H9 (cell line): ENCODE measurements around the gene CPNE2. TPM values are rescaled to one million over a fixed set of nuclear protein-coding genes. Genes with fewer than 3 reads are reported as not detected.

ENCODE experiments used
- DNase-seq: peaks from one replicate; pipeline ENCODE4 v3.0.0-alpha.2; 2017
- H2AFZ ChIP-seq: one replicate; pipeline ENCODE4 v1.6.1; 2013; ENCODE audit warnings: mild to moderate bottlenecking, low read length, control low read depth, moderate library complexity
- H2AK5ac ChIP-seq: 2 replicates; pipeline ENCODE4 v1.6.1; 2013; ENCODE audit warnings: low read length, control low read depth, mixed read lengths; ENCODE audit not compliant: insufficient read length
- H2BK120ac ChIP-seq: one replicate; pipeline ENCODE4 v1.6.1; 2013; ENCODE audit warnings: low read depth, mild to moderate bottlenecking, low read length, control low read depth, inconsistent platforms; ENCODE audit not compliant: poor library complexity, severe bottlenecking
- H2BK12ac ChIP-seq: 2 replicates; pipeline ENCODE4 v1.6.1; 2013; ENCODE audit warnings: low read length, control low read depth, mixed read lengths, low read depth; ENCODE audit not compliant: insufficient read length
- H2BK15ac ChIP-seq: 2 replicates; pipeline ENCODE4 v1.6.1; 2013; ENCODE audit warnings: low read depth, low read length, control low read depth
- H2BK20ac ChIP-seq: one replicate; pipeline ENCODE4 v1.6.1; 2013; ENCODE audit warnings: low read depth, mild to moderate bottlenecking, low read length, control low read depth, inconsistent platforms; ENCODE audit not compliant: poor library complexity, severe bottlenecking
- H2BK5ac ChIP-seq: 2 replicates; pipeline ENCODE4 v1.6.1; 2013; ENCODE audit warnings: low read length, control low read depth, mixed read lengths; ENCODE audit not compliant: insufficient read length
- H3K14ac ChIP-seq: 2 replicates; pipeline ENCODE4 v1.6.1; 2013; ENCODE audit warnings: low read length, control low read depth; ENCODE audit not compliant: insufficient read depth
- H3K18ac ChIP-seq: 2 replicates; pipeline ENCODE4 v1.6.1; 2013; ENCODE audit warnings: low read depth, mild to moderate bottlenecking, mixed read lengths, low read length, control low read depth; ENCODE audit not compliant: insufficient read length
- H3K23ac ChIP-seq: 2 replicates; pipeline ENCODE4 v1.6.1; 2013; ENCODE audit warnings: low read length, control low read depth, mixed read lengths, low read depth; ENCODE audit not compliant: insufficient read length
- H3K23me2 ChIP-seq: 2 replicates; pipeline ENCODE4 v1.6.1; 2013; ENCODE audit warnings: low read depth, mild to moderate bottlenecking, mixed read lengths, low read length, control low read depth; ENCODE audit not compliant: insufficient read length, poor library complexity, severe bottlenecking
- H3K27ac ChIP-seq: 2 replicates; pipeline ENCODE4 v1.5.1; 2013; ENCODE audit warnings: low read length, control low read depth, mixed read lengths, low read depth; ENCODE audit not compliant: insufficient read length
- H3K27me3 ChIP-seq: 2 replicates; pipeline ENCODE4 v1.6.1; 2013; ENCODE audit warnings: low read length, control low read depth, inconsistent platforms; ENCODE audit not compliant: insufficient read depth
- H3K4ac ChIP-seq: 2 replicates; pipeline ENCODE4 v1.6.1; 2013; ENCODE audit warnings: low read depth, mild to moderate bottlenecking, control low read depth, inconsistent platforms, low read length, moderate library complexity
- H3K4me1 ChIP-seq: 2 replicates; pipeline ENCODE4 v1.6.1; 2013; ENCODE audit warnings: low read length, control low read depth, inconsistent platforms; ENCODE audit not compliant: insufficient read depth
- H3K4me2 ChIP-seq: 2 replicates; pipeline ENCODE4 v1.6.1; 2013; ENCODE audit warnings: low read length, control low read depth, mixed read lengths; ENCODE audit not compliant: insufficient read length, insufficient read depth
- H3K56ac ChIP-seq: 2 replicates; pipeline ENCODE4 v1.6.1; 2013; ENCODE audit warnings: low read depth, mild to moderate bottlenecking, mixed read lengths, low read length, control low read depth; ENCODE audit not compliant: insufficient read length
- H3K79me1 ChIP-seq: 2 replicates; pipeline ENCODE4 v1.6.1; 2013; ENCODE audit warnings: low read depth, mild to moderate bottlenecking, moderate library complexity, low read length, control low read depth, inconsistent platforms; ENCODE audit not compliant: insufficient read depth, poor library complexity, severe bottlenecking
- H3K79me2 ChIP-seq: 2 replicates; pipeline ENCODE4 v1.6.1; 2013; ENCODE audit warnings: low read length, control low read depth, inconsistent platforms; ENCODE audit not compliant: insufficient read depth
- H3K9ac ChIP-seq: 2 replicates; pipeline ENCODE4 v1.6.1; 2013; ENCODE audit warnings: low read length, control low read depth, mixed read lengths; ENCODE audit not compliant: insufficient read length; ENCODE audit errors: extremely low read depth
- H3K9me3 ChIP-seq: one replicate; pipeline ENCODE4 v1.6.1; 2013; ENCODE audit warnings: low read depth, low read length, inconsistent platforms; ENCODE audit not compliant: control insufficient read depth
- H3T11ph ChIP-seq: one replicate; pipeline ENCODE4 v1.6.1; 2013; ENCODE audit warnings: mild to moderate bottlenecking, low read length, control low read depth, inconsistent platforms
- H4K20me1 ChIP-seq: one replicate; pipeline ENCODE4 v1.6.1; 2013; ENCODE audit not compliant: control insufficient read depth, insufficient read length, insufficient read depth
- H4K5ac ChIP-seq: 2 replicates; pipeline ENCODE4 v1.6.1; 2013; ENCODE audit warnings: low read depth, mild to moderate bottlenecking, mixed read lengths, low read length, control low read depth; ENCODE audit not compliant: insufficient read length
- H4K8ac ChIP-seq: replicated peaks from 2 replicates; pipeline ENCODE4 v1.6.1; 2013; ENCODE audit warnings: low read length, control low read depth, mixed read lengths, low read depth; ENCODE audit not compliant: insufficient read length
- H4K91ac ChIP-seq: 2 replicates; pipeline ENCODE4 v1.6.1; 2013; ENCODE audit warnings: low read depth, mild to moderate bottlenecking, moderate library complexity, mixed read lengths, low read length, control low read depth; ENCODE audit not compliant: insufficient read length
- H3K27ac Mint-ChIP-seq, 3 experiments: 2 replicates in 2 of 3; 3 replicates in 1 of 3; pipeline ENCODE4 v1.8.0; 2020 to 2021; ENCODE audit warnings: mixed read lengths in 3 of 3, mild to moderate bottlenecking in 1 of 3, moderate library complexity in 1 of 3
- H3K27me3 Mint-ChIP-seq: 2 replicates; pipeline ENCODE4 v1.8.0; 2021; ENCODE audit warnings: low read depth, mild to moderate bottlenecking, moderate library complexity, mixed read lengths
- H3K36me3 Mint-ChIP-seq, 3 experiments: 2 replicates in 2 of 3; 3 replicates in 1 of 3; pipeline ENCODE4 v1.8.0; 2020 to 2021; ENCODE audit warnings: low read depth in 3 of 3, mixed read lengths in 3 of 3; ENCODE audit not compliant: insufficient read depth in 1 of 3
- H3K4me1 Mint-ChIP-seq, 2 experiments: 2 replicates each; pipeline ENCODE4 v1.8.0; 2020; ENCODE audit warnings: mixed read lengths in 2 of 2
- H3K4me3 Mint-ChIP-seq, 2 experiments: 2 replicates in 1 of 2; 3 replicates in 1 of 2; pipeline ENCODE4 v1.8.0; 2020 to 2021; ENCODE audit warnings: mild to moderate bottlenecking in 2 of 2, mixed read lengths in 2 of 2, moderate library complexity in 1 of 2
- H3K9me3 Mint-ChIP-seq, 2 experiments: 2 replicates in 1 of 2; 3 replicates in 1 of 2; pipeline ENCODE4 v1.8.0; 2020; ENCODE audit warnings: mild to moderate bottlenecking in 2 of 2, mixed read lengths in 2 of 2, moderate library complexity in 1 of 2
- WGBS: extraction: QIAGEN DNeasy Blood & Tissue Kit; methylation state at CpG from one replicate; pipeline ENCODE4 v1.1.7; 2013; ENCODE audit warnings: missing lambda C conversion rate, low lambda C conversion rate, mixed read lengths; ENCODE audit not compliant: insufficient read length; ENCODE audit errors: extremely low coverage; 5-methylcytosine and 5-hydroxymethylcytosine counted together
- total RNA-seq: library from RNA; stranded (reverse); gene quantifications from 2 replicates; pipeline ENCODE4 v1.2.1, GENCODE V29; 2021
- TF ChIP-seq, protein P1 (sequence below): fragments of 200-600 bp; sonication (generic); conservative IDR thresholded peaks from 3 replicates; pipeline ENCODE4 v1.8.0; 2021; ENCODE audit warnings: antibody characterized with exemption, mild to moderate bottlenecking

The CPNE2 gene
- total RNA-seq, 1 experiment from 2014 or later = 8.0 TPM

- Histone ChIP-seq H2BK20ac (no peak overlapping the region), H3K27ac (no peak overlapping the region), H3K79me2 (no peaks in the 10 kb centered on the region), H4K8ac (no peak overlapping the region), H2AFZ (no peak overlapping the region), H4K5ac (no peak overlapping the region), H3K18ac (no peak overlapping the region), H3K9ac (no peak overlapping the region), H4K91ac (no peak overlapping the region), H2BK120ac (no peak overlapping the region), H3K9me3 (no peaks in the 10 kb centered on the region), H2BK12ac (no peak overlapping the region), H3T11ph (no peak overlapping the region), H2BK5ac (no peak overlapping the region), H3K4me2 (no peak overlapping the region), H3K79me1 (no peaks in the 10 kb centered on the region), H4K20me1 (no peaks in the 10 kb centered on the region), H3K56ac (no peak overlapping the region), H2BK15ac (no peak overlapping the region), H3K14ac (no peak overlapping the region), H3K23me2 (no peaks in the 10 kb centered on the region), H3K4me1 (no peaks in the 10 kb centered on the region), H3K4ac (no peak overlapping the region), H2AK5ac (no peak overlapping the region), H3K27me3 (no peaks in the 10 kb centered on the region), H3K23ac (no peak overlapping the region)
- no peak for DNase-seq
- no CpG with 5 or more reads among the region's 5 CpGs for WGBS
- Mint-ChIP-seq H3K4me1 (no peaks in the 10 kb centered on the region), H3K9me3 (no peaks in the 10 kb centered on the region), H3K4me3 (no peak overlapping the region), H3K27me3 (no peaks in the 10 kb centered on the region), H3K27ac (no peak overlapping the region), H3K36me3 (peaks cover 25 to 47% (median 36%) of the 10 kb centered on the region in 3 experiments; a peak in 6 of 7 replicates)
- TF ChIP-seq, protein P1, sequence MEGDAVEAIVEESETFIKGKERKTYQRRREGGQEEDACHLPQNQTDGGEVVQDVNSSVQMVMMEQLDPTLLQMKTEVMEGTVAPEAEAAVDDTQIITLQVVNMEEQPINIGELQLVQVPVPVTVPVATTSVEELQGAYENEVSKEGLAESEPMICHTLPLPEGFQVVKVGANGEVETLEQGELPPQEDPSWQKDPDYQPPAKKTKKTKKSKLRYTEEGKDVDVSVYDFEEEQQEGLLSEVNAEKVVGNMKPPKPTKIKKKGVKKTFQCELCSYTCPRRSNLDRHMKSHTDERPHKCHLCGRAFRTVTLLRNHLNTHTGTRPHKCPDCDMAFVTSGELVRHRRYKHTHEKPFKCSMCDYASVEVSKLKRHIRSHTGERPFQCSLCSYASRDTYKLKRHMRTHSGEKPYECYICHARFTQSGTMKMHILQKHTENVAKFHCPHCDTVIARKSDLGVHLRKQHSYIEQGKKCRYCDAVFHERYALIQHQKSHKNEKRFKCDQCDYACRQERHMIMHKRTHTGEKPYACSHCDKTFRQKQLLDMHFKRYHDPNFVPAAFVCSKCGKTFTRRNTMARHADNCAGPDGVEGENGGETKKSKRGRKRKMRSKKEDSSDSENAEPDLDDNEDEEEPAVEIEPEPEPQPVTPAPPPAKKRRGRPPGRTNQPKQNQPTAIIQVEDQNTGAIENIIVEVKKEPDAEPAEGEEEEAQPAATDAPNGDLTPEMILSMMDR = no peak
Measured at GRCh38 chr16:57172721-57173290, 80.4 kb downstream of the CPNE2 start.
